Chondrocyte (in vitro differentiated cells): ENCODE results near the gene TCEA2. TPM values are rescaled to one million over a fixed set of nuclear protein-coding genes. Genes with fewer than 3 reads are reported as not detected.
"Not testable (repeated sequence)": the region's sequence is repeated elsewhere in the genome, so short reads cannot be mapped to it uniquely, and the experiment has no call there.

ENCODE experiments used
- DNase-seq: peaks from one replicate; pipeline ENCODE4 v3.0.0; 2021; ENCODE audit warnings: mixed read lengths, low spot score
- H3K27ac Mint-ChIP-seq: one replicate; pipeline ENCODE4 v1.8.0; 2021; ENCODE audit warnings: mild to moderate bottlenecking, moderate library complexity, mixed read lengths; ENCODE audit not compliant: unreplicated experiment
- H3K27me3 Mint-ChIP-seq: 2 replicates; pipeline ENCODE4 v1.8.0; 2021; ENCODE audit warnings: low read depth, mixed read lengths
- H3K36me3 Mint-ChIP-seq: 2 replicates; pipeline ENCODE4 v1.8.0; 2021; ENCODE audit warnings: low read depth, mixed read lengths
- H3K4me1 Mint-ChIP-seq: 2 replicates; pipeline ENCODE4 v1.8.0; 2021; ENCODE audit warnings: low read depth, mild to moderate bottlenecking, mixed read lengths
- H3K4me3 Mint-ChIP-seq: one replicate; pipeline ENCODE4 v1.8.0; 2021; ENCODE audit warnings: mild to moderate bottlenecking, moderate library complexity, mixed read lengths; ENCODE audit not compliant: unreplicated experiment
- H3K9me3 Mint-ChIP-seq: 2 replicates; pipeline ENCODE4 v1.8.0; 2021; ENCODE audit warnings: low read depth, mixed read lengths
- total RNA-seq: library from RNA; stranded (reverse); gene quantifications from 3 replicates; pipeline ENCODE4 v1.2.1, GENCODE V29; 2021
- TF ChIP-seq, protein P1 (sequence below): fragments of 200-600 bp; sonication (generic); IDR thresholded peaks from 2 replicates; pipeline ENCODE4 v1.5.0; 2021; ENCODE audit warnings: antibody characterized with exemption, mild to moderate bottlenecking, moderate library complexity

The TCEA2 gene
- total RNA-seq, 1 donor from 2014 or later = 57.6 TPM

DNA sequence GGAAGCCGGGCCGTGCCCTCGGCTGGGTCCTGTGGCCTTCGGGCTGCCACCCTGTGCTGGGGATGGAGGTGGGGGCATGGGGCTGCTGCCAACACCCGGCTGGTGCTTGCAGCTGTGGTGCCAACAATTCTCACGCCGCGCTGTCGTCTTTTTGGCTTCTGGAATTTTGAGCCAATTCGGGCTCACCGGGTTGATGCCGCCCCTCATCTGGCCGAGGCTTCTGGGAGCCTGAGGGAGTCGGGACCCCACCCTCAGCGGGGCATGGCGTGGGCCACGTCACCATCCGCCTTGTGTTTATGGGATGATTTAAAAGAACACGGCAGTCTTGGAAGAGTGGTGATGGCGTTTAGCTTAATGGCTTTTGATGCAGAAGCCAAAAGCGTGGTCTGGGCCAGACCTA lies 53.0 kb downstream of the TCEA2 start:
- no peak overlapping the region for H3K4me3 Mint-ChIP-seq
- TF ChIP-seq, protein P1, sequence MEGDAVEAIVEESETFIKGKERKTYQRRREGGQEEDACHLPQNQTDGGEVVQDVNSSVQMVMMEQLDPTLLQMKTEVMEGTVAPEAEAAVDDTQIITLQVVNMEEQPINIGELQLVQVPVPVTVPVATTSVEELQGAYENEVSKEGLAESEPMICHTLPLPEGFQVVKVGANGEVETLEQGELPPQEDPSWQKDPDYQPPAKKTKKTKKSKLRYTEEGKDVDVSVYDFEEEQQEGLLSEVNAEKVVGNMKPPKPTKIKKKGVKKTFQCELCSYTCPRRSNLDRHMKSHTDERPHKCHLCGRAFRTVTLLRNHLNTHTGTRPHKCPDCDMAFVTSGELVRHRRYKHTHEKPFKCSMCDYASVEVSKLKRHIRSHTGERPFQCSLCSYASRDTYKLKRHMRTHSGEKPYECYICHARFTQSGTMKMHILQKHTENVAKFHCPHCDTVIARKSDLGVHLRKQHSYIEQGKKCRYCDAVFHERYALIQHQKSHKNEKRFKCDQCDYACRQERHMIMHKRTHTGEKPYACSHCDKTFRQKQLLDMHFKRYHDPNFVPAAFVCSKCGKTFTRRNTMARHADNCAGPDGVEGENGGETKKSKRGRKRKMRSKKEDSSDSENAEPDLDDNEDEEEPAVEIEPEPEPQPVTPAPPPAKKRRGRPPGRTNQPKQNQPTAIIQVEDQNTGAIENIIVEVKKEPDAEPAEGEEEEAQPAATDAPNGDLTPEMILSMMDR = no peak
- no peaks in the 10 kb centered on the region for H3K9me3 Mint-ChIP-seq
- DNase-seq = peak; percentile 86
- H3K4me1 Mint-ChIP-seq = peaks cover 7% of the 10 kb centered on the region
- no peaks in the 10 kb centered on the region for H3K27me3 Mint-ChIP-seq
- no peak overlapping the region for H3K27ac Mint-ChIP-seq
- H3K36me3 Mint-ChIP-seq = no peaks in the 10 kb centered on the region

DNA sequence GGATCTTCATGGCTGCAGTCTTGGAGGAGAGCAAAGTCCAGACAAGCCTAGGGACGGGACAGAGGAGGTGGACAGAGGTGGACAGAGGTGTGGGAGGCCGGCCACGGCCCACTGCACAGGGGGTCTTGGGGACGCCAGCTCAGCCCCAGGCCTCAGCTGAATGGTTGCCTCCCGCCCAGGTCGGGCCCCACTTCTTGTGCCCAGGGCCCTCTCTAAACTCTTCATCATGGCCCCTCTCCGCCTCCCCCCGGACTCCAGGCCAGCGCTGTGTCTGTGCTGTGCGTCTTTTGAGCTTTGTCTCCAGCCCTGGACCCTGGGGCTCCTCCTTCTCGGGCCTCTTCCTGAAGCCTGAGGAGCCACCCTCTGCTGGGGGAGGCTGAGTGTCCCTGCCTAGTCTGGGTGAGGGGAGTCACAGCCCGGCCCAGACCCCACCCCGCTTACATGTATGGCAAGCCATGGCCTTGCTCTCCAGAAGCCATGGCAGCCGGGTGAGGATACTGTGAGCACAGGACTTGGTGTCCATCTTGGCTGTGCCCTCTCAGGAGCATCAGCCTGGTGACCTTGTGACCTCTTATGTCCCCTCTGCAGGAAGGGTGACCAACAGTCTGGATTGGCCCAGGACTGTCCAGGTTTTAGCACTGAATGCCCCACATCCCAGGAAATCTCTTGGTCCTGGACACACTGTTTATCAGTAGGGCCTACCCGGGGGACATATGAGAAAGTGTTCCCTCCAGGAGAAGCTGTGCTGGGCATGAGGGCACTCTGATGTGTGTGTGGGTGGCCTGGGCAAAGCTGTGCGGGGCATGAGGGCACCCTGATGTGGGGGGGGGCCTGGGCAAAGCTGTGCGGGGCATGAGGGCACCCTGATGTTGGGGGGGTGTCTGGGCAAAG lies 53.8 kb downstream of the TCEA2 start:
- no peaks in the 10 kb centered on the region for H3K36me3 Mint-ChIP-seq
- H3K4me3 Mint-ChIP-seq = no peak overlapping the region
- peaks cover 6% of the 10 kb centered on the region for H3K27me3 Mint-ChIP-seq
- TF ChIP-seq, protein P1 = no peak
- no peak overlapping the region for H3K27ac Mint-ChIP-seq
- peaks cover 7% of the 10 kb centered on the region for H3K4me1 Mint-ChIP-seq
- DNase-seq = peak; percentile 79
- H3K9me3 Mint-ChIP-seq = no peaks in the 10 kb centered on the region

DNA sequence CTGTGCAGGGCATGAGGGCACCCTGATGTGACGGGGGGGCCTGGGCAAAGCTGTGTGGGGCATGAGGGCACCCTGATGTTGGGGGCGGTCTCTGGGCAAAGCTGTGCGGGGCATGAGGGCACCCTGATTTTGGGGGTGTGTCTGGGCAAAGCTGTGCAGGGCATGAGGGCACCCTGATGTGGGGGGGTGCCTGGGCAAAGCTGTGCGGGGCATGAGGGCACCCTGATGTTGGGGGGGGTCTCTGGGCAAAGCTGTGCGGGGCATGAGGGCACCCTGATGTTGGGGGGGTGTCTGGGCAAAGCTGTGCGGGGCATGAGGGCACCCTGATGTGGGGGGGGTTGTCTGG lies 54.4 kb downstream of the TCEA2 start:
- not testable (repeated sequence) for H3K27me3 Mint-ChIP-seq, H3K27ac Mint-ChIP-seq, H3K9me3 Mint-ChIP-seq, H3K4me1 Mint-ChIP-seq, H3K36me3 Mint-ChIP-seq, H3K4me3 Mint-ChIP-seq, DNase-seq

DNA sequence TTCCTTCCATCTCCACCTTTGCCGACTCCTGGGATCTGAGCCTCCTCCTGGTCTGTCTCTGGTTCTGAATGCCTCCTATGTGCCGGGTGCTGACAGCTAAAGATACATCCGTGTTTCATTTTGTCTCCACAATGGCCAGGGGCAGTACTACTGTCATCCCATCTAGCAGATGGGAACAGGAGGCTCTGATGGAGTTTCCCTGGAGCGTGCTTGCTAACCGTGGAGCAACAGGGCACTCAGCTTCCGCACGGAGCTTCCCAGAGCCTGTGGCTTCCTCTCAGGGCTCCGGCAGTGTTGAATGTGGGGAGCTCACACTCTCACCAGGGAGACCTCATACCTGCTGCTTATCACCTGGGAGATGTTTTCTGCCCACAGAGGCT lies 56.3 kb downstream of the TCEA2 start:
- H3K27me3 Mint-ChIP-seq = peaks cover 19% of the 10 kb centered on the region

DNA sequence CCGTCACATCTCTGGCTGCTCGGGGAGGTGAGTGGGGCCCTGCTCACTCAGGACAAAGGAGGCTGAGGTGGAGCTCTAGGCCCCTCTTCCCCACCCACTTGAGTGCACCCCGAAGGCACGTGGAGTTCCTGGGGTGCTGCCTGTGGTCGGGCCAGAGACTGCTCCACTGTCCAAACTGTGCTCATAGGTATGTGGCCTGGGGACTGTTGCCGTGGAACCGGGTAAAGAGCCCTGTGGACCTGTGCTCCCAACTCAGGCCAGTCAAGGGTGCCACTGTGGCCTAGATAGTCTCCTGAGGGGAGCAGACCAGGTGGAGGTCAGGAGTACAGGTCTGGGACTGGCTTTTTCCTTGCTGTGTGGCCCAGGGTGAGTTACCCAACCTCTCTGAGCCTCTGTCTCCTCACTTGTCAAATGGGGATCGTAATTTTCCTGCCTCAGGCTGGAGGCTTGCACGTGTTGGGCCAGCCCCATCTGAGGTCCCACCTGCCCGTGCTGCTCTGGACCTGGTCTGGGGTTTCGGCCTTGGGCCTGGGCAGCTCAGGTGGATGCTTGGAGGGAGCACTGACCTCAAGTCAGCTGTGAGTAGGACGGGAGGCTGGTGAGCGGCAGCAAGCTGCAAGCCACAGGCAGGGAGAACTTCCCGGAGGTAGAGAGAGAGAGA lies 56.8 kb downstream of the TCEA2 start:
- H3K36me3 Mint-ChIP-seq = no peaks in the 10 kb centered on the region

More for the DNA sequence above, 56.3 kb downstream of the TCEA2 start:
- no peak for DNase-seq
- Mint-ChIP-seq H3K36me3 (no peaks in the 10 kb centered on the region), H3K4me1 (peaks cover 7% of the 10 kb centered on the region), H3K9me3 (no peaks in the 10 kb centered on the region), H3K4me3 (no peak overlapping the region), H3K27ac (no peak overlapping the region)
- TF ChIP-seq, protein P1 = no peak

More for the DNA sequence above, 56.8 kb downstream of the TCEA2 start:
- no peaks in the 10 kb centered on the region for H3K9me3 Mint-ChIP-seq
- peaks cover 23% of the 10 kb centered on the region for H3K27me3 Mint-ChIP-seq
- TF ChIP-seq, protein P1 = no peak
- H3K4me1 Mint-ChIP-seq = peaks cover 7% of the 10 kb centered on the region
- H3K4me3 Mint-ChIP-seq = peak overlapping the region; percentile 40
- H3K27ac Mint-ChIP-seq = no peak overlapping the region
- DNase-seq = peak; percentile 54
